CD4-positive, alpha-beta T cell treated with Interleukin-15 for 4 hours (primary cell): ENCODE results near the gene NDE1.
A peak's percentile ranks its signal among the peaks of the same experiment; 100 is the strongest.
"Not testable (repeated sequence)": the region's sequence is repeated elsewhere in the genome, so short reads cannot be mapped to it uniquely, and the experiment has no call there.

Source experiments
- DNase-seq: peaks from one replicate; pipeline ENCODE4 v3.0.0-alpha.2; 2020; ENCODE audit warnings: low spot score

NDE1 gene

GRCh38 chr16:15650698-15651171 lies 690 bp downstream of the NDE1 start:
- DNase-seq: peak; percentile 47

- no peak for DNase-seq
Measured at GRCh38 chr16:15652293-15653001, 2.4 kb downstream of the NDE1 start.

GRCh38 chr16:15653227-15653626 lies 3.2 kb downstream of the NDE1 start:
- DNase-seq: no peak

GRCh38 chr16:15654591-15654990 lies 4.5 kb downstream of the NDE1 start:
- no peak for DNase-seq

GRCh38 chr16:15655561-15655960 lies 5.5 kb downstream of the NDE1 start:
- DNase-seq: not testable (repeated sequence)

- DNase-seq: no peak
Measured at GRCh38 chr16:15658149-15658548, 8.1 kb downstream of the NDE1 start.

- DNase-seq: no peak
Measured at GRCh38 chr16:15658556-15658955, 8.5 kb downstream of the NDE1 start.

GRCh38 chr16:15660203-15660601 lies 10.2 kb downstream of the NDE1 start:
- DNase-seq: no peak

- DNase-seq: no peak
Measured at GRCh38 chr16:15665107-15665506, 15.1 kb downstream of the NDE1 start.

- DNase-seq: no peak
Measured at GRCh38 chr16:15667091-15667742, 17.2 kb downstream of the NDE1 start.

- DNase-seq: no peak
Measured at GRCh38 chr16:15671530-15672117, 21.6 kb downstream of the NDE1 start.

- DNase-seq: not testable (repeated sequence)
Measured at GRCh38 chr16:15672127-15672513, 22.1 kb downstream of the NDE1 start.

- DNase-seq: peak; percentile 81
Measured at GRCh38 chr16:15672514-15673167, 22.6 kb downstream of the NDE1 start.

- no peak for DNase-seq
Measured at GRCh38 chr16:15674571-15674970, 24.5 kb downstream of the NDE1 start.

- DNase-seq: no peak
Measured at GRCh38 chr16:15676506-15676905, 26.5 kb downstream of the NDE1 start.

GRCh38 chr16:15677447-15677846 lies 27.4 kb downstream of the NDE1 start:
- DNase-seq: no peak

GRCh38 chr16:15682105-15682570 lies 32.1 kb downstream of the NDE1 start:
- peak; percentile 48 for DNase-seq

GRCh38 chr16:15686287-15686686 lies 36.2 kb downstream of the NDE1 start:
- DNase-seq: no peak

GRCh38 chr16:15689290-15689689 lies 39.2 kb downstream of the NDE1 start:
- no peak for DNase-seq

- no peak for DNase-seq
Measured at GRCh38 chr16:15690296-15690695, 40.3 kb downstream of the NDE1 start.

GRCh38 chr16:15691046-15691445 lies 41.0 kb downstream of the NDE1 start:
- DNase-seq: no peak

- not testable (repeated sequence) for DNase-seq
Measured at GRCh38 chr16:15692508-15692907, 42.5 kb downstream of the NDE1 start.

- no peak for DNase-seq
Measured at GRCh38 chr16:15694499-15694898, 44.5 kb downstream of the NDE1 start.
